Measurements from ENCODE around the gene PRPF19.

The PRPF19 gene

DNA sequence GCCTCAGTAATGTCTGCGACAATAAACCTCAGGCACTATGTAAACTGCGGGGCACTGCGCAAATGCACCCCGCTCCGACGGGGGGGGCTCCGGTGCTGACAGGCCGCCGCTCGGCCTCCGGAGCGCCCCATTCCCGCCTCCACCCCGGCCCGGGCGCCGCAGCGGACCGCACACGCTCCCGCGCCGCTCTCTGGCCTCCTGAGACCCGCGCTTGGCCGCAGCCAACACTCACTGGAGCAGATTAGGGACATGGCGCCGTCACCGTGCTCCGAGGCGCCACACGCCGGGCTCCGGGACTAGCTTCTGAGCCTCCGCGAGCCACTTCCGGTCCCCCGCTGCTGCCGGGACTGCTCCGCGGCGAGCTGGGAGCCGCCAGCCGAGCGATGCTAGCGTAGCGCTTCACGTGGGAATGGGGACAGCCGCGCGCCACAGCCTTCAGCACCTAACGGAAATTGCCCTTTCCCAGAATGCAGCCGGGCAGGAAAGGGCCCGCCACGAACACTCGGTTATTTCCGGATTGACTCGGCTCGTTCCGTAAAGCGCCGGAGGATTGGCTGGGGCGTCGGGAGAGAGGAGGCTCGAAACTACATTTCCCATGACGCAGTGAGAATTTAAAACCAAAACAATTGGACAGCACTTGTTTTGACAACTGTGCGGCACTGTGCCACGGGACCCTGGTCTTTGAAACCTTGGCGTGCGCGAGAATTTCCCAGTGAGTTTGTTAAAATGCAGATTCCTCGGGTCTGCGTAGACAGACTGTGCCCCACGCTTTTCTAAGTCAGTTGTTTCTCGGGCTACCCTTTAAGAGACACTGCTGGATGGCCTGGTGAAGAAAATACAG, at the start of gene PRPF19:
Gene PRPF19, minus strand, starts transcription at position 454 of the 841 bp plus-strand sequence. Its CDS starts 203 bp downstream, at position 251.
- peak; percentile 98 to 99 (median 99) for DNase-seq

DNA sequence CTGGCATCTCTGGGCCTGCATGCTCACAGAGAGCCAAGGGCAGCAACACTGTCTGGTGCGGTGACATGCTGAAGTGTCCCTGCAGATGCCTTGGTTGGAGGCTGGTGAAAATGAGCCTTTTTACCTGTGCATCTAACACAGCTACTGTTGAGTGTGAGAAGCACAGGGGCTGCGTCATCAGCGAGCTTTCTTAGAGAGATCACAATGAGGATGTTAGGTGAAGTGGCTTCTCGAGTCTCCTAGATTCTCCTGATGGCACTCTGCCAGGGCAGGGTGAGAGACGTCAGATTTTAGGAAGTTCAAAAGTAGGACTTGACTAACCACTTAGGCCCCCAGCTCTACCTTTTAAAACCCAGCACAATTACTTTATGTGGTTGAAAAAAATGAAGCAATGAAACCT, 49.2 kb upstream of the PRPF19 start:
- DNase-seq = peak in 1 of 3 donors; percentile 46

DNA sequence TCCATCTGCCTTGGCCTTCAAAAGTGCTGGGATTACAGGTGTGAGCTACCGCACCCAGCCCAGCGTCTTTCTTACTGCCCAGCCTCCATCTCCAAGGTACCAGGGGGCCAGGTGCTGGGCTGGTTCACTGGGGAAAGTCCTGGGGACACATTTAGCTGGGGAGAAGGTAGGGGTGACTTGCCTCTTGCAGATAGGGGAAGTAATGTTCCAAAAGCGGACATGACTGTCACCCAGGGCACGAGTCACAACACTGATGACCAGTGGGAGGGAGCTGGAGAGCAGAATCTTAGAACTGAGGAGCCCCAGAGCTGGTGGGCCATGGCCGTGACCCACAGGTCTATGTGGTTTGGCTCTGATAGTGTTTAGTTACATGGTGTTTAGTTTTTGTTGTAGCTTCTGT, 48.0 kb upstream of the PRPF19 start:
- peak; percentile 88 to 91 (median 91) for DNase-seq

DNA sequence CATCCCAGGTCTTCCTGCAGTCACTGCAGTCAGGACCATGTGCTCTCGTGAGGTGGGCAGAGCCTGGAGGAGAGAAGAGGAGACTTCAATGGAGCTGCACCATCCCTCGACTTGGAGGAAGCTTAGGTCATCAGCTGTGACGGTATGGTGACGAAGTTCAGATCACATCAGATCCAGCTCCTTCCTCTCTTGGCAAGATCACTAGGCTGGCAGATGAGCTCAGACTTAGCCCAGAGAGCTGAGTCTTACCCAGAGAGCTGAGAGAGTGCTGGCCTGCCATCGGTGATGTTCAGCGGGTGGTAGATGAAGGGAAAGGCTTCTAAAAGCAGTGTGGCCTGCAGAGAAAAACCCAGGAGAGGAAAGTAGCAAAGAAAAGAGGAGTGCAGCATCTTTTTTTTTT, 47.4 kb upstream of the PRPF19 start:
- peak; percentile 93 to 97 (median 96) for DNase-seq

DNA sequence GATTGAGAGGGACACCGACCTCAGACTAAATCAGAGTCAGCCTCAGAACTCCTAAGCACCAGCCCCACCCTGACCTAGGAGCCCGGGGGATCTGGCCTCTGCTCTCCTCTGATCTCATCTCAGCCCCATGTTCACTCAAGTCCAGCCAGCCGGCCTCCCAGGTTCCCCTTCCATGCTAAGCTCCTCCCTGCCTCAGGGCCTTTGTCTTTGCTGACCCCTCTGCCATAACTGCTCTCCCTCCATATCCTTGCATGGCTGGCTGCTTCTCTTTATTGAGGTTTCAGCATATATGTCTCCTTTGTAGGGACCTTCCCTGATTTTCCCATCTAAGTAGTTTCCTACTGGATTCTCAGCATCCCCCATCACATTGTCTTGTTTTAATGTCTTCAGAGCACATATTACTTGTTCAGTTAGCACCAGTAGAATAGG, 46.4 kb upstream of the PRPF19 start:
- DNase-seq = no peak

DNA sequence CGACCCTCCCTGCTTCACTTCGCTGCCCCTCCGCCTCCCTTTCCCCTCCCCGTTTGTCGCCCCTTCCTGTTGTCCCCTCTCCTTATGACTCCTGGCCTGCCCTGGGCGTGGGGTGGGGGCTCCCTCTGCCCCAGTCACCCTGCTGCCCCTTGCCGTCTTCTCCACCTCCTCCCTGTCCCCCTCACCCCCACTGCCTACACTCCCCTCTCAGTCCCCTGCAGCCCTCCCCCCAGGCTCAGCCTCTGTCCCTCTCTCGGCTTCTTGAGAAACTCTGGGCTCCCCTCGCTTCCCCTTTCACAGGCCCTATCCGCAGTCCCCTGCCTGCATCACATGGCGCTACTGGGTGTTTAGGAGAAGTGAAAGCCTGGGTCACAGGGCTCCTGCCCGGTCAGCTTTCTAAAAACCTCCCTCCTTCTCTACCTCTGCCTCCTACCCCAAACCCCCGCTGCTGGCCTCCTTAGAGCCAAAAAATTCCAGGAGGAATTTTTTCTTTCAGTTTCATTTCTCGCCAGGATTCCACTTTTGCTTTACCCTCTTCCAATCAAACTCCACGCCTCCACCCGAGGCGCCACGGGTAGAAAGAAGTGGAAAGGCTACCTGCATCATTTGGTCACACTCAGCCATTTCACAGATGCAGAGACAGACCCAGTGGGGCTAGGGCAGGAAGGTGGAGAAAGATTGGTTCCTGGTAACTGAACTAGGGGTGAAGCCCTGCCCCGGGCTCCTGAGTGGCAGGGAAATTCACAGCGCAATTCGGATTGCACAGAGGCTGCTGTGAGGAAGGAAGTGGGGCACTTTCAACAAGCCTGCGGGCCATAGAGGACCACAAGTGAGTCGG, 45.7 kb upstream of the PRPF19 start, which contains the start of gene SLC15A3:
Gene SLC15A3, minus strand, starts transcription at position 273 of the 838 bp plus-strand sequence. CDS start 625 bp downstream, outside the sequence.
- DNase-seq = peak; percentile 97 to 98 (median 97)

DNA sequence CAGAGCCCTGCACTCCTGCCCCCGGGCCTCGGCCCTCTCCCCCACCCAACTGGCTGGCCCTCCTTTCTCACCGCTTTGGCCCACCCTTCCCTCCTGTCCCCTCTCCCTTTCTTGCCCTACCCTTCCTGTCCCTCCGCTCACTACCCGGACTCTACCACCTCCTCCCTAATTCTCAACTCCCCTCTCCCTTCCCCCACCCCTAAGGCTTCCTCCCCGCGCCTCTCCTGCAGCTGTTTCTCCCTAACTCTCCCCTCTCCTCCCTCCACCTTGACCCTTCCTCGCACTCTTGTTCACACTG, 45.2 kb upstream of the PRPF19 start:
- DNase-seq = peak in 1 of 3 donors; percentile 58

DNA sequence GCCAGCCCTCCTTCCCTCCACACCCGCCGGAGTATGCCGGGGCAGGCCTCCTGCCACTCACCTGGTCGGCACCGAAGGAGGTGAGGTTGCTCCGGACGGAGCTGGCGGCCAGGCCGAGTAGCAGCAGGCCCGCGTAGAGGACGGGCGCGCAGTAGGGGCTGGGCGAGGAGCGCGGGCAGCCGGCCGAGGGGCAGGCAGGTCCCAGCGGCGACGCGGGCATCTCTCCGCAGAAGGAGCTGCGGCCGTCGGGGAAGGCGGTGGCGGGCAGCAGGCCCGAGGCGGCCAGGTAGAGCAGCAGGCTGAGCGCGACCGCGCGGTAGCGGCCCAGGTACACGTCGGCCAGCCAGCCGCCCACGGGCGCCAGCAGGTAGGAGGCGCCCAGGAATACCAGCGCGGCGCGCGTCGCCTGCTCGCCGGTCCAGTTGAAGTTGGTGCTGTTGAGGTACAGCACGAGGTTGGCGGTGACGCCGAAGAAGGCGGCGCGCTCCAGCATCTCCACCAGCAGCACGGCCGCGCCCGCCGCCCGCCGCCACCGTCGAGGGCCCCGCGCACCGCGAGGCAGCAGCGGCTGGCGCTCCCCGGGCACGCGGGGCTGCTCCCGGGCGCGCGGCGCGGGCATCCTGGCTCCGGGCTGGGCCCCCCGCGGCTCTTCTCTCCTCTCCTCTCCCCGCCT, 44.7 kb upstream of the PRPF19 start:
- DNase-seq = peak; percentile 43 to 71 (median 47)

DNA sequence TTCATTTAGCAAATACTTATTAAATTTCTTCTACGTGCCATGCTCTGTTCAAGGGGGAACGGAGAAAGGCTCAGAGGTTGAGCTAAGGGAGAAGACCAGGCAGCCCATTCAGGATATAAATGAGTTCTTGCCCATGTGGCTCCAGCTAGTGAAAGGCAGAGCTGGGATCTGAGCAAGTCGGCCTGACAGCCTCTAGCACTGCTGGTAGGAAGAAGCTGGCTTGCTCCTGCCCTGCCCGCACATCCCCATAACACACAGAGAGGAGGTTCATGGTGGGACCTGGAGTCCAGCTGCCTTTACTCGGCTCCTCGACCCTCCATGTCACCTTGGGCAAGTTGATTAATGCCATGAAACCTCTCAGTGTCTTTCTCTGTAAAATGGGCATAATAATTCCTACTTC, 43.6 kb upstream of the PRPF19 start:
- peak in 1 of 3 donors; percentile 35 for DNase-seq

DNA sequence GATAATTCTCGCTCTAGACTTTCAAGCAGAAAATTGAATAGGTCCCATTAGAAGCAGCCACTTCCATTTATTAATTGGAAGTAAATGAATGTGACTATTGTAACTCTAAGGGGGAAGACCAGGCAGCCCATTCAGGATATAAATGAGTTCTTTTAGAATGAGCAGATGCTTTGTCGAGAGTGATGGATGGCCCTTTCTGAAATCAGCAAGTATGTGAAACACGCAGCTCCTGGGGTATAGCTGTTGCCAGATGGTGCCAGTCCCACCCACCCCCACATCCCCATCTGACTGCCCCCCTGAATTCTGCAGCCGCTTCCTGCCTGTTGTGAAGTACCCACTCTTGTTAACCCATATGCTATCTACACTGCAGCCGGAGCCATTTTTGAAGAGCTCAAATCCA, 41.9 kb upstream of the PRPF19 start:
- DNase-seq = no peak

DNA sequence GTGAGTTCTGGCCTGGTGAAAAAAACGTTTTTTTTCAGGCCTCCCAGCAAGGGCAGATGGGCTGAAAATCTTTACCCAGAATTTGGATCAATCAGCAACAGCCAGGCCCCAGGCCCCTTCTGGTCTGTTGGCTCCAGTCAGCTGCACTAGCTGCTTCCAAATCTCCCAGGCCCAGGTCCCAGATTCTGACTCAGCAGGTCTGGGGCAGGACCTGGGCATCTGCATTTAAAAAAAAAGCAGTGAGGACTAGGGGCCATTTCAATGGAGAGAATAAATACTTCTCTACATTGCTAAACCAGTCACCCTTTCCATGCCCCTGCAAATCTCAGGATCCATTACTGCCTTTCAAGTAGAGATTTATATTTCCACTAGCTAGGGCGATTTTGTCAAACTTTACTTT, 41.3 kb upstream of the PRPF19 start:
- no peak for DNase-seq

DNA sequence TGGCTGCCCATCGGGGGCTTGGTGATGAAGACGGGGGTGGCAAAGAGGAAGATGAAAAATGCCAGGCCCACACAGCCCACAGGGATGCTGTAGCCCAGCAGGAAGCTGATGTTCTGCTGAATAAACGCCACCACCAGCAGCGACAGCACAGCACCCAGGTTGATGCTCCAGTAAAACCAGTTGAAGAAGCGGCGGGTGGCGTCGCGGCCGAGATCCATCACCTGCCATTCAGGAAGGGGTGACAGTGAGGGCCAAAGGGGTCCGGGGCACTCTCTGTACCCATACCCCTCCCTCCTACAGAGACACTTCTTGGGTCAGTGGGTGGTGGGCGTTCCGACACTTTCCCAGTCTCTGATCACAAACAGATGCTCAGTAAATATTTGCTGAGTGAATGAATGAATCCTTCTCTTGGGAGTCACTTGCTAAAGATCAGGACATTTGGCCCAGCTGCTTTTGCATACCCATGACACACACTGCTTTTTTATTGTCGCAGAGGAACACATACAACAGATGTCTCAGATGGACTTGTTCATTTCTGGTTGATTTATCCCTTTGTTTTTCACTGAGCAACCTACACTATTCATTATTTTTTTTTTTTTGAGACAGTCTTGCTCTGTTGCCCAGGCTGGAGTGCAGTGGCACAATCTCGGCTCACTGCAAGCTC, 40.3 kb upstream of the PRPF19 start:
- DNase-seq = no peak

DNA sequence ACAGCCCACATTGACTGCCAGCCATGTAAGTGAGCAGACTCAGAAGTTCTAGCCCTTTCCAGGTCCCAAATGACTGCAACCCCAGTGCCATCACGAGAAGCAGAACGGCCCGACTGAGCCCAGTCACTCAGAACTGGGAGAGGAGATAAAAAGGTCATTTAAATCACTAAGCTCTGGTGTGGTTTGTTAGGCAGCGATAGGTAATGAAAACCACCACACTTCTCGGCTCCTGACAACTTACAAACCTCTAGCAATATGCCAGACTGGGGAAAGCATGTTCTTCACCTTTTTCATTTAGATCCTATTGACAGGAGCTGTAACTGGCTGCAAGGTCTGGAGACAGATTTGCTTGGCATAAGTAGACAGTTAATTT, 38.9 kb upstream of the PRPF19 start:
- no peak for DNase-seq

DNA sequence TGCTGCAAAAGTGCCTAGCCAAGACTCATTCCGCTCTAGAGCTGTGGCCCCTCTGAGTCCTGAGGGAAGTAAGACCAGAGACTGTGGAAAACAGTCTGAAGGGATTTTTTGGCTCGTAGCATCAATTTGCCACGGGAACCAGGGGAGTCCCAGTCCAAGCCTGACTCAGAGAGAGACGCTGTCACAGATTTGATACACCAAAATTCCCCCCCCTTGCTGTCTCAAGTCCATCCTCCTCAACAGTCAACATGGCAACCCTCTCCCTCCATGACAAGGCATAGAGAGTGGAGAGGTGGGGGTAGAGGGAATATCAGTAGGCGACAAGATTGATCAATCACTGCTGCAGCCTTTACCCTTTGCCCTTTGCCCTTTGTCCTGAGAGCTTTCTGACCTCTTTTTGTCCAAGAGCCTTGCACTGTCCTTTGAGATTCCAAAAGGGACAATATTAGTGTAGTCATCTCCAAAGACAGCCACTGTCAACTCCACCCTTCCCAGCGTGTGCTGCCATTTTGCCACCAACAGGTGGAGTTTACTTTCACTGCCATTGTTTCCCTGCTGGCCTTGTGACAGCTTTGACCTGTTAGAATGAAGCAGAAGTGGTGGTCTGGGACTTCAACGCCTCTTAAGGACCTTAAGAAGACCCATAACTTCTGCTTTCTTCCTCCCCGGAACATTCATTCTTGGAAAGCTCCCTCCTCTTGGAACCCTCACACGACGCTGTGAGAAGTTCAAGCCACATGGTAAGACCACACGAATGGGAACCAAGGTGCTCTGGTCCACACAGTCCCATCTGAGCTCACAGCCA, 38.3 kb upstream of the PRPF19 start:
- DNase-seq = peak; percentile 78 to 82 (median 79)

DNA sequence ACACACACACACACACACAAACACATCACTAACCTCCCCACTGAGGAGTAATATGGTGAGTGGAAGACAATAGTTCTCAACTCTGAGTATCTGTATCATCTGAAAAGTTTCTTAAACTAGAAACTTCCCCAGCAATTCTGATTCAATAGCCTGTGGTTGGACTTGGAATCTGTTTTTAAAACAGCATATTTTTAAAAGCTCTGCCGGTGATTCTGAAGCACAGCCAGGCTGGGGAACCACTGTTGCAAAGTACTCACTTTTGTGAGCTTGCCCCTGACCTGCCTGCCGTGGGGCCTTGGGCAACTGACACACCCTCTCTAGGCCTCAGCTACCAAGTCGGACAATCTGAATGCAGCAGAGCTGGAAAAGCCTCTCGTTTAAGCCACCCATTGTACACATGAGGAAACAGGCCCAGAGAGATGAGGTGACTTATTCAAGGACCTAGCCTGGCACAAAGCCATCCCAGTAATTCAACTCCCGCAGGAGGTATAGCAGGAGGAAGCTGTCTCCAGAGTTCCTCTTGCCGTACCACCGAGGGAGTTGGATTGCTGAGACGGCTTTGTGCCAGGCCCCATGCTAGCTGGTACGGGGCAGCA, 36.7 kb upstream of the PRPF19 start:
- DNase-seq = no peak

DNA sequence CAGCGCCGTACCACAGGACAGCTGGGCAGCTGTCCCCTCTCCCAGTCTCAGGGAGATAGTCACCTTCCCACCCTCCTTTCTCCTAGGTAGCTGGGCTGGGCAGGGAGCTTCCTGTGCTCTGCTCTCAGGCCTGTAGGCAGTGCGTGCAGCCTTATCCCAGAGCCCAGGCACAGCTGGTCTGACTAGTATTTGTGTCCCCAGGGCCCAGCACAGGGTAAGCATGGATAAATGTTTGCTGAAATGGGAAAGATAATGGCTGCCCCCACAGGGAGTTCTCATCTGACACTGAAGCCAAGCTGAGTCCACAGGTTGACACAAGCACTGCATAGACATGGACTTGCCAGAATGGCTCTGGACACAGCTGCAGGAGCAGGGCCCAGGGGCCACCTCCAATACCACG, 35.8 kb upstream of the PRPF19 start:
- DNase-seq = no peak

DNA sequence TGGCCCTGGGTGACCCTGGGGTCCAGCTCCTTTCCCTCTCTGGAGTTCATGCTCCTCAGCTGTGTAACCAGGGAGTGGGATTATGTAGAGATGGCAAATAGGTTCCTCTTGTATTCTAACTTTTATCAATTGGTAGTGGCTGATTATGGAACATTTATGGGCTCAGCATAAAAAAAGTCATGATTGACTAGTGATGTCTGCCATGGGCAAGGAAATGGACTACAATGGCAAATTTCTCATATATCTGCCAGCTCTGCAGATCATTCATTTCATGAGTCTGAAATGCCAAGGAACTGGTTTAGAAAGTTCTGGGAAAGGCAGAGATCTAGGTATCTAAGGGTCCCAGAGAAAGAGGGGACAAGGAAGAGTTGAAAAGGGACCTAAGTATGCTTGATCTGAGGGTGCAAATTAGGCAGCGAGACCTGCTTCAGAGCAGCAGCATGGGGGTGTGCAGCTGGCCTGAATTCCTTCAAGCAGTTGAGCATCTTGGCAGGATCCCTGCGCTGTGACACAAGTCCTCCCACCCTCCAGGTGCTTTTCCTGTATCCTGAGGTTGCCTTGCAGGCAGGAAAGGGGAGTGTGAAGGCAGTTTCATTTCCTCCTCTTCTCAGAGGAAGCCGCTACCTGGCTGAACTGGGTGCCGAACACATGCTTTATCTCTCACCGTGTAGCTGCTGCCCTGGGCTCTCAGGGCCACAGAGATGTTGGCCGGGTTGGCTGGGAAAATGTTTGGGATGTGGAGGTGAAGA, 35.2 kb upstream of the PRPF19 start:
- no peak for DNase-seq

DNA sequence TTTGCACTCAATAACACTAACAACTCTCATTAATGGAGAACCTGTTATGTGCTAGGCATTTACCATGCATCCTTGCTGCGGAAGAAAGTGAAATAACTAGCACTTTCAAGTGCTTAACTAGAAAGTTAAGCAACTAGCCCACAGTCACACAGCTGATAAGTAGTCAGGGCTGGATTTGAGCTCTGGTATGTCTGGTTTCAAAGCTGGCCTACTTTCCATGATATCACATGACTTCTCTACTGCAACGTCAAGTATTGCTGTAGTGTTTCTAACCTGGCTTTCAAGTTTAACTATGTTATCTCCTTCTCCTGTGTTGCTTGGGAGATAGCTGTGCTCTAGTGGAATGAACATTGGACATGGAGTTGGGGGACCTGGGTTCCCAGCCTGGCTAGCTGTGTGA, 33.5 kb upstream of the PRPF19 start:
- no peak for DNase-seq

DNA sequence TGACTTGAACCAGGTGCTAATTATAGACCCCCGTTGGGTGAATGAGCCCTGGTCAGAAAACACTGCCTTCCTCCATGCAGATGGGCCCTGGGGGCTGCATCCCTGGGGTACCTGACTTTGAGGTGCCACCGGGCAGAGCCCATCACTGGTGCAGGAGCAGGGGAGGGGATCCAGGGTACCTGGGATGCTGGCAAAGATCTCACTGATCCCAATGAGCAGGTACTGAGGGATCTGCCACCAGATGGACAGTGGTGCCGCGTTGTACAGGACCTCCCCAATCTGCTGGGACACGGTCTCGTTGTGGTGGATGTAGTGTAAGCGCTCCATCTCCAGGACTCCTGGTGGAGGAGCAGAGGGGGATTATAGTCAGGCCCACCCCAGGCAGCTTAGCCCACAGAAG, 32.9 kb upstream of the PRPF19 start:
- DNase-seq = no peak

DNA sequence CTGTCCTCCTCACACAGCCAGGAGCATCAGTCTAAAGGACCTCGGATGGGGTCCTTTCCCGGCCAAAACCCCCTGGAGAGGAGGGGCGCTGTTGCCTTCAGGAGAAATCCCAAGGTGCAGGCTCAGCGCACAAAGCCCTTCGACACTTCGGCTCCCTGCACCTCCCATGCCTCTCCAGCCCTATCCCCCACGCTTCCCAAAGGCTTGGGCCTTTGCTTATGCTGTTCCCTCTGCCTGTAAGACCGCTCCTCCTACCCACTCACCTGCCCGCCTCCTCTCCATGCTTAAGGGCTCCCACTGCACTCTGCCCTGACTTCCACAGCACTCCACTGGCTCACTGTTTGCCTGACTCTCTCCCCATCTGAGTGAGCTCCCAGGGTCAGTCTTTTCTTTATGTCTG, 32.1 kb upstream of the PRPF19 start:
- DNase-seq = no peak

DNA sequence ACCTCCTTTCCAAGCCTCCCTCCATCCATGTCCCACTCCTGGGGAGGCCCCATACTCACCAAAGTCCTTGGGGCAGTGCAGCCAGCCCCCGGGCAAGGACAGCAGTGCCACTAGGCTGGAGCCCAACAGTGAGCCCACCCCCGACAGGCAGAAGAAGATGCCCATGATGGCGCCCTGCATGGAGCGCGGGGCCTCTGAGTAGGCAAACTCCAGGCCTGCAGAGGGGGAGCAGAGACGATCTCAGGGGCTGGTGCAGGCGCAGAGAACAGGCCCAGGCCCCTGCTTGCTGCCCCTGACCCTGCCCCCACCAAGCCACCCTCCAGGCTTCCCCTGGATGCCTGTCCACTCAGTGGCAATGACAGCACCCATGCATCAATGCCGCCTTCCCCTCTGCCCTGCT, 31.4 kb upstream of the PRPF19 start:
- no peak for DNase-seq

Data from suppressor macrophage treated with lipopolysaccharide for 1 hour (primary cell).